Right lobe of liver (tissue), 6 donors: ENCODE measurements around the gene ALKBH7. TPM values are rescaled to one million over a fixed set of nuclear protein-coding genes. Genes with fewer than 3 reads are reported as not detected.
"Not testable (repeated sequence)": the region's sequence is repeated elsewhere in the genome, so short reads cannot be mapped to it uniquely, and the experiment has no call there.

Experiments
- ATAC-seq, 4 donors: fragments of 200-7000 bp; cut with Tn5 transposase; one replicate each; pipeline ENCODE4 v1.9.1; 2020; ENCODE audit warnings: mild to moderate bottlenecking in 4 of 4, moderate library complexity in 4 of 4
- DNase-seq, 3 donors: peaks; one replicate each; pipeline ENCODE4 v3.0.0-alpha.2; 2020
- H3K27ac ChIP-seq, 3 donors: fragments of 200-600 bp; one replicate each; pipeline ENCODE4 v1.8.0; 2022
- H3K27me3 ChIP-seq, 2 donors: fragments of 200-600 bp; one replicate each; pipeline ENCODE4 v1.8.0; 2022
- H3K36me3 ChIP-seq, 4 donors: fragments of 200-600 bp; sonication (generic) in 1 of 4; one replicate each; pipeline versions ENCODE4 v1.5.1 to v1.8.0; 2017 to 2022; ENCODE audit warnings: control low read depth in 1 of 4
- H3K4me1 ChIP-seq, 4 donors: fragments of 200-600 bp; sonication (generic) in 1 of 4; one replicate each; pipeline versions ENCODE4 v1.5.1 to v1.8.0; 2017 to 2022; ENCODE audit warnings: control low read depth in 1 of 4
- H3K4me3 ChIP-seq, 3 donors: fragments of 200-600 bp; one replicate each; pipeline ENCODE4 v1.8.0; 2022
- H3K9me3 ChIP-seq, 4 donors: fragments of 200-600 bp; sonication (generic) in 1 of 4; one replicate each; pipeline versions ENCODE4 v1.5.1 to v1.8.0; 2017 to 2022; ENCODE audit warnings: control low read depth in 1 of 4
- POLR2A ChIP-seq: fragments of 450-650 bp; IDR thresholded peaks from one replicate; pipeline ENCODE4 v1.6.1; 2017; ENCODE audit warnings: antibody characterized with exemption, mild to moderate bottlenecking
- WGBS: methylation state at CpG from one replicate; pipeline ENCODE4 v1.1.6; 2018; ENCODE audit warnings: low coverage, low lambda C conversion rate; ENCODE audit not compliant: insufficient coverage; ENCODE audit errors: missing lambda C conversion rate; 5-methylcytosine and 5-hydroxymethylcytosine counted together
- intact Hi-C, 2 donors: fragments of 100-400 bp; cut with DNase I; formaldehyde crosslinking; loops; one replicate each; pipeline versions ENCODE4 v1.11.2 to v1.14.1; 2022
- total RNA-seq, 6 experiments: library from RNA; depleted of rRNA in 2 of 6; stranded (reverse); fragments of >200 nt in 2 of 6; fragmentation: NEBNext Ultra II Directional in 3 of 6; extraction: Animal tissue kit (Norgen Biotek cat#: 25700) in 3 of 6; gene quantifications; one replicate each; pipeline versions ENCODE4 v1.1.0 to v1.2.4, GENCODE V29; 2016 to 2023
- TF ChIP-seq, protein P1 (sequence below), 4 donors: fragments of 200-600 bp in 3 of 4; fragments of 450-650 bp in 1 of 4; IDR thresholded peaks; one replicate each; pipeline versions ENCODE4 v1.5.1 to v1.8.0; 2016 to 2022; ENCODE audit warnings: antibody characterized with exemption in 4 of 4, mild to moderate bottlenecking in 2 of 4
- donor health status: DM: no; HTN: yes; CAD: no.
- donor health status: DM: no; HTN: no; CAD: no.
- donor health status: DM: no; HTN: no; CAD: no.
- donor health status: DM: no; HTN: yes; CAD: no.
- donor health status: DM: no; HTN: yes; CAD: no.

Gene ALKBH7
- total RNA-seq, 6 experiments from 2014 or later, result 60.7 to 78.4 (median 72.2) TPM

GRCh38 chr19:6333439-6333838, 39.2 kb upstream of the ALKBH7 start, which contains the start of gene ACER1:
TSS of gene ACER1 (minus strand) at chr19:6333612. CDS start at chr19:6333551, 61 bp downstream.
- TF ChIP-seq, protein P1, sequence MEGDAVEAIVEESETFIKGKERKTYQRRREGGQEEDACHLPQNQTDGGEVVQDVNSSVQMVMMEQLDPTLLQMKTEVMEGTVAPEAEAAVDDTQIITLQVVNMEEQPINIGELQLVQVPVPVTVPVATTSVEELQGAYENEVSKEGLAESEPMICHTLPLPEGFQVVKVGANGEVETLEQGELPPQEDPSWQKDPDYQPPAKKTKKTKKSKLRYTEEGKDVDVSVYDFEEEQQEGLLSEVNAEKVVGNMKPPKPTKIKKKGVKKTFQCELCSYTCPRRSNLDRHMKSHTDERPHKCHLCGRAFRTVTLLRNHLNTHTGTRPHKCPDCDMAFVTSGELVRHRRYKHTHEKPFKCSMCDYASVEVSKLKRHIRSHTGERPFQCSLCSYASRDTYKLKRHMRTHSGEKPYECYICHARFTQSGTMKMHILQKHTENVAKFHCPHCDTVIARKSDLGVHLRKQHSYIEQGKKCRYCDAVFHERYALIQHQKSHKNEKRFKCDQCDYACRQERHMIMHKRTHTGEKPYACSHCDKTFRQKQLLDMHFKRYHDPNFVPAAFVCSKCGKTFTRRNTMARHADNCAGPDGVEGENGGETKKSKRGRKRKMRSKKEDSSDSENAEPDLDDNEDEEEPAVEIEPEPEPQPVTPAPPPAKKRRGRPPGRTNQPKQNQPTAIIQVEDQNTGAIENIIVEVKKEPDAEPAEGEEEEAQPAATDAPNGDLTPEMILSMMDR (IDR thresholded peaks at IDR 0.05), result no peak
- TF ChIP-seq POLR2A, result no peak
- ATAC-seq (no peak), DNase-seq (no peak)
- 68% methylated on average over 10 of the region's 17 CpGs for WGBS
- Histone ChIP-seq H3K36me3 (no peaks in the 10 kb centered on the region), H3K27me3 (no peaks in the 10 kb centered on the region), H3K4me3 (no peak within 1 kb of the TSS), H3K4me1 (no peaks in the 10 kb centered on the region), H3K27ac (no peak within 1 kb of the TSS), H3K9me3 (no peaks in the 10 kb centered on the region)
- intact Hi-C loops, result no loop called here

GRCh38 chr19:6334490-6335285, 37.9 kb upstream of the ALKBH7 start:
- 80% methylated on average over 6 of the region's 6 CpGs for WGBS
- DNase-seq, result no peak
- H3K27ac ChIP-seq, result no peak overlapping the region
- H3K27me3 ChIP-seq, result no peaks in the 10 kb centered on the region
- ATAC-seq, result no peak
- TF ChIP-seq POLR2A, result no peak
- TF ChIP-seq, protein P1 (IDR thresholded peaks at IDR 0.05), result no peak
- H3K36me3 ChIP-seq, result no peaks in the 10 kb centered on the region
- no peaks in the 10 kb centered on the region for H3K4me1 ChIP-seq
- no peaks in the 10 kb centered on the region for H3K9me3 ChIP-seq
- intact Hi-C loops, result no loop called here
- no peak overlapping the region for H3K4me3 ChIP-seq

DNA sequence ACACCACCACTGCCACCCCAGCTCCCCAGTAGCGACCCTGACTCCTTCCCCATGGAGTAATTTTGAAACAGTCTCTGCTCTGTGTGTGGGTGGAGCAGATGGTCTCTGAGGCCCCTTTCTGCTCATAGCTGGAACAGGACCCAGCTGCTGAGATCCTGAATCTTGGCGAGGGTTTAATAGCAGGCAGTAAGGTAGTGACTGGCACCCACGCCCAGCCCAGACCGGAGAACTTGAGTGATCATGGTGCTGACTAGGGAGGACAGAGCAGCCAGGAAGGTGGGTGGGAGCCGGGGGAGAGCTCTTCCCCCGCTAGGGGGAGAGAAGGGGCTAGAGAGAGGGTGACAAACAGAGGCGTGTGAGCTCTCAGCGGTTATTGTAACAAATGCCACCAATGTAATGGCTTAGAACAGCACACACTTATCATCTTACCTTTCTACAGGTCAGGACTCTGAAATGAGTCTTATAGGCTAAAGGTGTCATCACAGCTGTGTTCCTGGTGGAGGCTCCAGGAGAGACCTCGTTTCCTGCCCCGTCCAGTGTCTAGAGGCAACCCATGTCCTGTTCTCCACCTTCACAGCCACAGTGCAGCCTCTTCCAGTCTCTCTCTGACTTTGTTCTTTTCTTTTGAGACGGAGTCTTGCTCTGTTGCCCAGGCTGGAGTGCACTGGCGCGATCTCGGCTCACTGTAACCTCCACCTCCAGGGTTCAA, 31.9 kb upstream of the ALKBH7 start:
- no peaks in the 10 kb centered on the region for H3K36me3 ChIP-seq
- H3K27ac ChIP-seq, result no peak overlapping the region
- no peaks in the 10 kb centered on the region for H3K4me1 ChIP-seq
- TF ChIP-seq, protein P1 (IDR thresholded peaks at IDR 0.05), result no peak
- no peak for TF ChIP-seq POLR2A
- H3K27me3 ChIP-seq, result no peaks in the 10 kb centered on the region
- no peak overlapping the region for H3K4me3 ChIP-seq
- intact Hi-C loops, result no loop called here
- ATAC-seq (no peak), DNase-seq (no peak)
- 79% methylated on average over 10 of the region's 14 CpGs for WGBS
- no peaks in the 10 kb centered on the region for H3K9me3 ChIP-seq

GRCh38 chr19:6343462-6343861, 29.1 kb upstream of the ALKBH7 start:
- Histone ChIP-seq H3K36me3 (no peaks in the 10 kb centered on the region), H3K27ac (no peak overlapping the region), H3K4me3 (no peak overlapping the region), H3K27me3 (no peaks in the 10 kb centered on the region), H3K9me3 (no peaks in the 10 kb centered on the region), H3K4me1 (no peaks in the 10 kb centered on the region)
- ATAC-seq (no peak), DNase-seq (no peak)
- TF ChIP-seq POLR2A, result no peak
- TF ChIP-seq, protein P1 (IDR thresholded peaks at IDR 0.05), result no peak
- no CpG with 5 or more reads among the region's 1 CpG for WGBS
- intact Hi-C loops, result no loop called here

DNA sequence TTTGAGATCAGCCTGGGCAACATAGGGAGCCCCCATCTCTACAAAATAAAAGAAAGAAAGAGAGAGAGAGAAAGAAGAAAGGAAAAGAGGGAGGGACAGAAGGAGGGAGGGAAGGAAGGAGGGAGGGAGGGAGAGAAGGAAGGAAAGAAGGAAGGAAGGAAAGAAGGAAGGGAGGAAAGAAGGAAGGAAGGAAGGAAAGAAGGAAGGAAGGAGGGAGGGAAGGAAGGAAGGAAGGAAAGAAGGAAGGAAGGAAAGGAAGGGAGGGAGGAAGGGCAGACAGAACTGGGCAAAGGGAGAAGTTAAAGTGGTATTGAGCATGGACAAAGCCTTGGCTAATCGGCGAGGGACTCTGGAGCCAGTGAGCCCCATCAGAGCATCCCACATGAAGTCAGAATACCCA, 23.3 kb upstream of the ALKBH7 start:
- intact Hi-C loops, H3K36me3 ChIP-seq, H3K27me3 ChIP-seq, H3K4me1 ChIP-seq, DNase-seq, H3K4me3 ChIP-seq, H3K9me3 ChIP-seq, H3K27ac ChIP-seq, ATAC-seq: not testable (repeated sequence)
- WGBS, result 73% methylated on average over 2 of the region's 2 CpGs
